ENCODE data around the gene RNF208.

RNF208 gene

DNA sequence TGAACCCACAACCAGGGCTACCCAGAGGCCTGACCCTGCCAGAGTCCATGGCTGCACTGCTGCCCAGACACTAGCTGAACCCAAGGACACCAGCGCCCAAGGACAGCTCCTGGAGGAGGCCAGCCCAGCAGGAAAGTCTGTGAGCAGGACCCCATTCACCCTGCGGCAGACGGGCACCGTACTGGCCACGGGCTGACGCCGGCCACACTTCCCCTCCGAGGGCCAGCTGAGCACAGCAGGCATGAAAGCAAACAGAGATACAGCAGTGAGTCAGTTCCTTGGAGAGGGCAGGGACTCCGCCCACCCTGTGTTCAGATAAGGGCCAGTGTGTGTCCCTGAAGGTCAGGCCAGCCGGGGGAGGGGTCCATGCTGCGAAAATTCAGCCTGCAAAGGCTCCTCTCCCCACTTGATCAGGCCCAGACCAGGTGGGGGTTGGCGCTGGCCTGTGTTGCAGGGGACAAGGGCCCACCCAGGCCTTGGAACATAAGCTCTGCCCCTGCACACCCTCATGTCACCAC is 3.2 kb downstream of the RNF208 start:
- H3K4me3 ChIP-seq (ENCODE audit: low read length, poor library complexity, severe bottlenecking) = no peak overlapping the region
- no peaks in the 10 kb centered on the region for H3K27me3 ChIP-seq (ENCODE audit: insufficient read depth, low read length, poor library complexity, severe bottlenecking)
- H3K9me3 ChIP-seq (ENCODE audit: insufficient read depth, low read depth, low read length) = no peaks in the 10 kb centered on the region
- H3K9ac ChIP-seq (ENCODE audit: low read depth, low read length, poor library complexity, severe bottlenecking) = no peak overlapping the region
- H2AFZ ChIP-seq (ENCODE audit: low read length) = no peak overlapping the region
- H3K79me2 ChIP-seq (ENCODE audit: insufficient read depth, low read length) = no peaks in the 10 kb centered on the region
- TF ChIP-seq, protein P1, sequence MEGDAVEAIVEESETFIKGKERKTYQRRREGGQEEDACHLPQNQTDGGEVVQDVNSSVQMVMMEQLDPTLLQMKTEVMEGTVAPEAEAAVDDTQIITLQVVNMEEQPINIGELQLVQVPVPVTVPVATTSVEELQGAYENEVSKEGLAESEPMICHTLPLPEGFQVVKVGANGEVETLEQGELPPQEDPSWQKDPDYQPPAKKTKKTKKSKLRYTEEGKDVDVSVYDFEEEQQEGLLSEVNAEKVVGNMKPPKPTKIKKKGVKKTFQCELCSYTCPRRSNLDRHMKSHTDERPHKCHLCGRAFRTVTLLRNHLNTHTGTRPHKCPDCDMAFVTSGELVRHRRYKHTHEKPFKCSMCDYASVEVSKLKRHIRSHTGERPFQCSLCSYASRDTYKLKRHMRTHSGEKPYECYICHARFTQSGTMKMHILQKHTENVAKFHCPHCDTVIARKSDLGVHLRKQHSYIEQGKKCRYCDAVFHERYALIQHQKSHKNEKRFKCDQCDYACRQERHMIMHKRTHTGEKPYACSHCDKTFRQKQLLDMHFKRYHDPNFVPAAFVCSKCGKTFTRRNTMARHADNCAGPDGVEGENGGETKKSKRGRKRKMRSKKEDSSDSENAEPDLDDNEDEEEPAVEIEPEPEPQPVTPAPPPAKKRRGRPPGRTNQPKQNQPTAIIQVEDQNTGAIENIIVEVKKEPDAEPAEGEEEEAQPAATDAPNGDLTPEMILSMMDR (conservative IDR thresholded peaks at IDR 0.05; ENCODE audit: low read length) = no peak
- TF ChIP-seq EZH2phosphoT487 (IDR thresholded peaks at IDR 0.05; ENCODE audit: borderline replicate concordance) = no peak
- H3K4me1 ChIP-seq (ENCODE audit: insufficient read depth, low read length, poor library complexity, severe bottlenecking) = peaks cover 8% of the 10 kb centered on the region
- no peaks in the 10 kb centered on the region for H3K9me2 ChIP-seq (replicated peaks; ENCODE audit: low read depth, low read length)
- H4K20me1 ChIP-seq (ENCODE audit: insufficient read depth, low read length, poor library complexity, severe bottlenecking) = no peaks in the 10 kb centered on the region
- no peaks in the 10 kb centered on the region for H3K36me3 ChIP-seq (ENCODE audit: insufficient read depth, low read length)
- no peaks in the 10 kb centered on the region for H3F3A ChIP-seq (ENCODE audit: low read depth)
- H3K4me2 ChIP-seq (ENCODE audit: low read depth, low read length, poor library complexity, severe bottlenecking) = no peak overlapping the region

DNA sequence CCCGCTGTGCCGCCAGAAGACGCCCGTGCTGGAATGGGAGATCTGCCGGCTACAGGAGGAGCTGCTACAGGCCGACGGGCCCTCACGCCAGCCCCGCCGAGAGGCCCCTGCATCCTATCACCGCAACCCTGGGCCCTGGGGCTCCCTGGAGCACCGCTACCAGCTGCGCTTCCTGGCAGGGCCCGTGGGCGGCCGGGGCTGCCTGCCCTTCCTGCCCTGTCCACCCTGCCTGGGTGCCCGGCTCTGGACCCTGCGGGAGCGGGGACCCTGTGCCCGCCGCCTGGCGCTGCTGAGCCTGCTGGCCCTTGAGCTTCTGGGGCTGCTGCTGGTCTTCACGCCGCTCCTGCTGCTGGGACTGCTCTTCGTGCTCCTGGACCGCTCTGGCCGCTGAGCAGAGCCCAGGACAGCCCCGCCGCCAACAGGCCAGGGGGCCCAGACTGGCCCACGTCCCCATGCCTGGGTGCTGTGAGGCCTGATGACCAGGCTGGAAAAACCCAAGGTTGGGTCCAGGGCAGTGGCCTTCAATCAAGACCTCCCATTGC is 3.8 kb downstream of the RNF208 start:
- Histone ChIP-seq H3K9me2 (replicated peaks; ENCODE audit: low read depth, low read length) (no peaks in the 10 kb centered on the region), H3K36me3 (ENCODE audit: insufficient read depth, low read length) (no peaks in the 10 kb centered on the region), H3F3A (ENCODE audit: low read depth) (no peaks in the 10 kb centered on the region), H4K20me1 (ENCODE audit: insufficient read depth, low read length, poor library complexity, severe bottlenecking) (no peaks in the 10 kb centered on the region), H3K9ac (ENCODE audit: low read depth, low read length, poor library complexity, severe bottlenecking) (no peak overlapping the region), H3K4me2 (ENCODE audit: low read depth, low read length, poor library complexity, severe bottlenecking) (no peak overlapping the region), H3K4me1 (ENCODE audit: insufficient read depth, low read length, poor library complexity, severe bottlenecking) (peaks cover 7% of the 10 kb centered on the region), H3K4me3 (ENCODE audit: low read length, poor library complexity, severe bottlenecking) (no peak overlapping the region), H3K27me3 (ENCODE audit: insufficient read depth, low read length, poor library complexity, severe bottlenecking) (no peaks in the 10 kb centered on the region), H3K9me3 (ENCODE audit: insufficient read depth, low read depth, low read length) (no peaks in the 10 kb centered on the region), H2AFZ (ENCODE audit: low read length) (no peak overlapping the region), H3K79me2 (ENCODE audit: insufficient read depth, low read length) (no peaks in the 10 kb centered on the region)
- TF ChIP-seq, protein P1 (conservative IDR thresholded peaks at IDR 0.05; ENCODE audit: low read length) = no peak
- no peak for TF ChIP-seq EZH2phosphoT487 (IDR thresholded peaks at IDR 0.05; ENCODE audit: borderline replicate concordance)

DNA sequence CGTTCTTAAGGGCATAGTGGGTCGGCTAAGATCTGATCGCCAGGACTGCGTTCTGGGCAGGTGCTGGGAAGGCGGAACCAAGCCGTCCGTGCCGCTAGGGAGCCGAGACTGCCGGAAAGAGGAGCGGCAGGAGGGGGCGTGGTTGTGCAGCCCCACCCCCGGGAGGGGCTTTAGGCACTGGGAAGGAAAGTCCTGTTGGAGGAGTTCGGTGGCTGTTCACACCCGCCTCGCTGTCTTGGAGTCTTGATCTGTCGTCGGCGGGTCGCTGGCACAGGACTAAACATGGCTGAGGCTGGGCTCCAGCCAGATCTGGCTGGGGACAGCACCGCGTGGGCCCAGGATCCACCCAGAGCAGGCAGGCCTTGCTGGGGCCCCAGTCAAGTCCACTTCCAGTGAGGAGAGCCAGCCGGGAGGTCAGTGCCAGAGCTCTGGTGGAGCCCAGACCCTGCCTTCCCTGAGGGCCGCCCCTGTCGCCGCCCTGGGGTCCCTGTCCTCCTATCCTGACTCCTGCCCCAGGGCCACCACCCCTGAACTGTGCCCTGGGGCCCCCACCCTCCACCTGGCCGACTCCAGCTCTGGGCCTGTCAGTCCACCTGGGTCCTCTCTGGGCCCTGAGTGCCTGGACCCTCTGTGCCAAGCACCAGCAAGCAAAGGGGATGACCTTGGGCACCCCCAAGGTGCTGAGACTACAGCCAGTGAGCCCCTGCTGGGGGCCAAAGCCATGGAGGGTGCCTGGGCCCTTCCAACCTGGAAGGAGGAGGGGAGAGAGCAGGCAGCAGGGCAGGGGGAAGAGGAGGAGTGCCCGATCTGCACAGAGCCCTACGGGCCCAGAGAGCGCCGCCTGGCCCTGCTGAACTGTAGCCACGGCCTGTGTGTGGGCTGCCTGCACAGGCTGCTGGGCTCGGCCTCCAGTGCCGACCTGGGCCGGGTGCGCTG is 4.5 kb downstream of the RNF208 start:
- no peak overlapping the region for H3K4me2 ChIP-seq (ENCODE audit: low read depth, low read length, poor library complexity, severe bottlenecking)

More for the DNA sequence above, 4.5 kb downstream of the RNF208 start:
- no peaks in the 10 kb centered on the region for H4K20me1 ChIP-seq (ENCODE audit: insufficient read depth, low read length, poor library complexity, severe bottlenecking)
- no peaks in the 10 kb centered on the region for H3K36me3 ChIP-seq (ENCODE audit: insufficient read depth, low read length)
- peaks cover 1% of the 10 kb centered on the region for H3K4me1 ChIP-seq (ENCODE audit: insufficient read depth, low read length, poor library complexity, severe bottlenecking)
- no peak overlapping the region for H3K4me3 ChIP-seq (ENCODE audit: low read length, poor library complexity, severe bottlenecking)
- no peak overlapping the region for H2AFZ ChIP-seq (ENCODE audit: low read length)
- H3F3A ChIP-seq (ENCODE audit: low read depth) = no peaks in the 10 kb centered on the region
- no peaks in the 10 kb centered on the region for H3K27me3 ChIP-seq (ENCODE audit: insufficient read depth, low read length, poor library complexity, severe bottlenecking)
- H3K79me2 ChIP-seq (ENCODE audit: insufficient read depth, low read length) = no peaks in the 10 kb centered on the region
- H3K9me3 ChIP-seq (ENCODE audit: insufficient read depth, low read depth, low read length) = no peaks in the 10 kb centered on the region
- TF ChIP-seq, protein P1 (conservative IDR thresholded peaks at IDR 0.05; ENCODE audit: low read length) = no peak
- no peak for TF ChIP-seq EZH2phosphoT487 (IDR thresholded peaks at IDR 0.05; ENCODE audit: borderline replicate concordance)
- H3K9ac ChIP-seq (ENCODE audit: low read depth, low read length, poor library complexity, severe bottlenecking) = no peak overlapping the region
- H3K9me2 ChIP-seq (replicated peaks; ENCODE audit: low read depth, low read length) = no peaks in the 10 kb centered on the region
